GM12872 (cell line): ENCODE measurements around the gene TOMM7.

ENCODE experiments used
- TF ChIP-seq, protein P1 (sequence below): IDR thresholded peaks from 3 replicates; pipeline ENCODE4 v1.5.1; 2011; ENCODE audit warnings: low read depth, mild to moderate bottlenecking, low read length, moderate library complexity; ENCODE audit not compliant: insufficient read depth

The TOMM7 gene

DNA sequence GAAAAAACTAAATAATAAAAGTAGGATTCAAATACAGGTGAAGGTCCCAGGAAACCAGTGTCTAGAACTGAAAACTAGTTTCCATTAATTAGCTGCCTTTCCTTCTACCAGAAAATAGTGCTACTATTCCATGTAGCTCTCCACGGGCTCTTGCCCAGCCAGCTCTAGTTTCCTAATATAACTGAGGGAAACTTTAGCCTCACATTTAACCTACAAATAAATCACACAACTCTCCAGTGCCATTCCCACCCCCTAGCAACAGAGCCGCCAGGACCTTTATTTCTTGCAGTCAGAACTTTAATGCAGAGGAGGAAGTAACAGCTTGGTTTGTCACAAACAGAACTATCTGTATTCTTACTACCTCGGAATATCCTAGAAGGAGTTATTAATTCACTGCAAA, 10.3 kb downstream of the TOMM7 start:
- TF ChIP-seq, protein P1, sequence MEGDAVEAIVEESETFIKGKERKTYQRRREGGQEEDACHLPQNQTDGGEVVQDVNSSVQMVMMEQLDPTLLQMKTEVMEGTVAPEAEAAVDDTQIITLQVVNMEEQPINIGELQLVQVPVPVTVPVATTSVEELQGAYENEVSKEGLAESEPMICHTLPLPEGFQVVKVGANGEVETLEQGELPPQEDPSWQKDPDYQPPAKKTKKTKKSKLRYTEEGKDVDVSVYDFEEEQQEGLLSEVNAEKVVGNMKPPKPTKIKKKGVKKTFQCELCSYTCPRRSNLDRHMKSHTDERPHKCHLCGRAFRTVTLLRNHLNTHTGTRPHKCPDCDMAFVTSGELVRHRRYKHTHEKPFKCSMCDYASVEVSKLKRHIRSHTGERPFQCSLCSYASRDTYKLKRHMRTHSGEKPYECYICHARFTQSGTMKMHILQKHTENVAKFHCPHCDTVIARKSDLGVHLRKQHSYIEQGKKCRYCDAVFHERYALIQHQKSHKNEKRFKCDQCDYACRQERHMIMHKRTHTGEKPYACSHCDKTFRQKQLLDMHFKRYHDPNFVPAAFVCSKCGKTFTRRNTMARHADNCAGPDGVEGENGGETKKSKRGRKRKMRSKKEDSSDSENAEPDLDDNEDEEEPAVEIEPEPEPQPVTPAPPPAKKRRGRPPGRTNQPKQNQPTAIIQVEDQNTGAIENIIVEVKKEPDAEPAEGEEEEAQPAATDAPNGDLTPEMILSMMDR, result no peak

DNA sequence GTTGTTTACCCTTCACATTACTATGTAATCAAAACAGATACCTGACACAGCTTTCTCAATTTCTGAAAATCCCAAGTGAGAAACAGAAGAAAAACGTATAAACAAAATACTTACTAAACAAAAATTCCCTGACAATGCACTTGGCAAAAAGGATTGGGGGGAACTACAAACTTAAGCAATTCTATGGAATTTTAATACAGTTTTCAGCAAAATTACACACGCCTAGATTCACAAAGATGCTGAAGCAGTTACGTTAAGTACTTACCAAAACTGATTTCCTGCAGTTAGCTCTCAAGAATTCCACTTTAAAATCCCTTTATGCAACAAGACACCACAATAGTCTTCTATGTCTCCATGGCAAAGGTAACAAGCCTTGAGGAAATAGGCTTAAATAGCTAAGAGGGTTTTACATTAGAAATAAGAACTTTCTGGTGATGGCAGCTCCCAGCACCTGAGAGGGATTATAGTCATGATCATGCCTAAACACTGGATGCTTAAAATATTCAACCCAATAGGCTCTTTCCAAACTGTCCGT, 10.8 kb downstream of the TOMM7 start:
- TF ChIP-seq, protein P1, result no peak

DNA sequence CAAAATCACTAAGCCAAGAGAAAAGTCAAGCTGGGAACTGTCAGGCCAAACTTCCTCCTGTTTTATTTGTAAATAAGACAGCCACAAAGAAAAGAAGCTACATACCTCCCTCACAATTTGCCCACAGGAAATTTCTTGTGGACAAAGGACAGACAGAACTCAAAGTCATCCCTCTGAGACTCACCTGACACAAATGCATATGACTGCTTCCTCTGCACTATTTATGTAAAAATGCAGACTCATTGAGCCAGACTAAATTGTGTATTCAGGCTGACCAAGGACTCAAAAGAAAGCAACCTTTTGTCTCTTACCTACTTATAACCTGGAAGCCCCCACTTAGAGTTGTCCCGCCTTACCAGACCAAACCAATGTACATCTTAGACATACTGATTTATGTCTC, 11.8 kb downstream of the TOMM7 start:
- TF ChIP-seq, protein P1, result no peak

DNA sequence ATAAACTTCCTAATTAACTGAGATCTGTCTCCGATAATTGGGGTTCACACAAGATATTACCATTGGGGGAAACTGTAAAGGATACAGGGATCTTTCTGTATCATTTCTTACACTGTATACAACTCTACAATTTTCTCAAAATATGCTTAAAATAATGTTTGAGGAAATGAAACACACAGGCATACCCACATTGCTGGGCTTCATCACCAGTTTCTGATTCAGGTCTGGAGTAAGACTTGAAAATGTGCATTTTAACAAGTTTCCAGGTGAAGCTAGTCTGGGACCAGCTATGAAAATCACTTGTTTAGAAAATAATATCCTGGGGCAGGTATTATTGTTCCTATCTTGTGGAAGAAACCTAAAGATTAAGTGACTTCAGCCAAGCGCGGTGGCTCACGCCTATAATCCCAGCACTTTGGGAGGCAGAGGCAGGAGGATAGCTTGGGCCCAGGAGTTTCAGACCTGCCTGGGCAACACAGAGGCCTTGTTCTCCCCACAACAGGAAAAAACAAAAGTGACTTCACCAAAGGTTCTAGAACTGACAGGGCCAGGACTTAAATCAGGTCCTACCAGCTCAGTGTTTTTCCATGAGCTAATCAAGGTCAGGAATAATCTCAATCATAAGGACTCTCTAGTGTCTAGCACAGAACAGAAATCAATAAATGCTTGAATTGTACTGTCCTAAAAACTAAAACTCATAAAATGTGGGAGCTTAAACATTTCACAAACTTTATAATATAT, 12.6 kb downstream of the TOMM7 start:
- TF ChIP-seq, protein P1, result no peak

DNA sequence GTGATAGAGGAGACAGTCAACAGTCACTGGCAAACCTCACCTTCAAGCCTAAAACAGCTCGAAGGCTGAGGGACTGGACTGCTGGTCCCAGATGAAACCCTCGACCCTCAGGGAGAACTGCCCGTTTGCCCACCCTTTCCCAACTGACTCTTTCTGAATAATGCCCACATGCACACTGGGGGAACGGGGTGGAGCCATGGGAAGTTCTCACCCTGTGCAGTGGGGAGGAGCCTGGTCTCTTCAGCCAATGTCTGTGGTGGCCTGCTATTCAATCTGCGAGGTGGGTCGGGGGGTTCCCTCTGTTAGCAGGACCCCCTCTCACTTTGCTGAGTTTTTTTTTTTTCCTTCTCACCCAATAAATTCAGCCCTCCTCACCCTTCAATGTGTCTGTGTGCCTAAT, 14.5 kb downstream of the TOMM7 start:
- TF ChIP-seq, protein P1, result no peak

DNA sequence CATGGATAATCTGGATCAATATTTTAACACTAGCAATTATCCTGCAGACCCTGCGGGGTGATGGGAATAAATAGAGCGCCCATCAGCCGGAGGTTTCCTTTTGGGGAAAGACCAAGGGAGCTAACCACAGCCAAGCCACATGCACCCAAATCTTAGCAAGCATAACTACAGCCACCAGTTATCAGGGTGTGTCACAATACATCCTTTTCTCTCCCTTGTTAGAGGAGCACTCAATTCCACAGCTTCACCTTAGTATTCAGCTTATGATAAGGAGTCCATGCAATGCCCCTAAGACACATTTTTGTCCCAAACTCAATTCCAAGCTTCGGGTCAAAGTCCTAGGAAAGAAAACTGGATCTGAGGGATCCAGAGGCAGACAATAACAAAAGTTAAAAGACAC, 15.9 kb downstream of the TOMM7 start:
- TF ChIP-seq, protein P1, result no peak

DNA sequence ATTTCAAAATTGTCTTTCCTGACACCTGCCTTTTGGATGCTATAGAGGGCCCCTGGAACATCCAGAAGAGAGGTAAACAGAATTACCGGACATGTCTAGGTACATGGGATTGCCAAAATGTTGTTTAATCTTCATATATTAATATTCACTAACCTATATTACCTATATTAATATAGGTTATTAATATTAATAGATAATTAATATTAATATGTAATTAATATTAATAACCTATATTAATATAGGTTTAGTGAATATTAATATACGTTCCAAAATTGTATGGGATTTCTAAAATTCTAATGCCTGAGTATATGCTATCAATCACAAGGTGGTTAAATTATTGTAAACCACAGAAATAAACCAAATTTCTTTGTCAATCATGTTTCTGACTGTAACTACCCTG, 17.4 kb downstream of the TOMM7 start:
- TF ChIP-seq, protein P1, result no peak
